Measurements from ENCODE around the gene RIN1. TPM values are rescaled to one million over a fixed set of nuclear protein-coding genes. Genes with fewer than 3 reads are reported as not detected.
A peak's percentile ranks its signal among the peaks of the same experiment; 100 is the strongest.

RIN1 gene
- total and polyA plus RNA-seq, 9 of the 15 experiments (the other 6 are each of a cell fraction or from before 2014, with no cell fraction given), result 0.01 to 1.2 (median 0.45) TPM; not detected in 1

GRCh38 chr11:66311965-66312548 is 24.2 kb downstream of the RIN1 start (continued):
- TF ChIP-seq, protein P1, sequence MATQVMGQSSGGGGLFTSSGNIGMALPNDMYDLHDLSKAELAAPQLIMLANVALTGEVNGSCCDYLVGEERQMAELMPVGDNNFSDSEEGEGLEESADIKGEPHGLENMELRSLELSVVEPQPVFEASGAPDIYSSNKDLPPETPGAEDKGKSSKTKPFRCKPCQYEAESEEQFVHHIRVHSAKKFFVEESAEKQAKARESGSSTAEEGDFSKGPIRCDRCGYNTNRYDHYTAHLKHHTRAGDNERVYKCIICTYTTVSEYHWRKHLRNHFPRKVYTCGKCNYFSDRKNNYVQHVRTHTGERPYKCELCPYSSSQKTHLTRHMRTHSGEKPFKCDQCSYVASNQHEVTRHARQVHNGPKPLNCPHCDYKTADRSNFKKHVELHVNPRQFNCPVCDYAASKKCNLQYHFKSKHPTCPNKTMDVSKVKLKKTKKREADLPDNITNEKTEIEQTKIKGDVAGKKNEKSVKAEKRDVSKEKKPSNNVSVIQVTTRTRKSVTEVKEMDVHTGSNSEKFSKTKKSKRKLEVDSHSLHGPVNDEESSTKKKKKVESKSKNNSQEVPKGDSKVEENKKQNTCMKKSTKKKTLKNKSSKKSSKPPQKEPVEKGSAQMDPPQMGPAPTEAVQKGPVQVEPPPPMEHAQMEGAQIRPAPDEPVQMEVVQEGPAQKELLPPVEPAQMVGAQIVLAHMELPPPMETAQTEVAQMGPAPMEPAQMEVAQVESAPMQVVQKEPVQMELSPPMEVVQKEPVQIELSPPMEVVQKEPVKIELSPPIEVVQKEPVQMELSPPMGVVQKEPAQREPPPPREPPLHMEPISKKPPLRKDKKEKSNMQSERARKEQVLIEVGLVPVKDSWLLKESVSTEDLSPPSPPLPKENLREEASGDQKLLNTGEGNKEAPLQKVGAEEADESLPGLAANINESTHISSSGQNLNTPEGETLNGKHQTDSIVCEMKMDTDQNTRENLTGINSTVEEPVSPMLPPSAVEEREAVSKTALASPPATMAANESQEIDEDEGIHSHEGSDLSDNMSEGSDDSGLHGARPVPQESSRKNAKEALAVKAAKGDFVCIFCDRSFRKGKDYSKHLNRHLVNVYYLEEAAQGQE (IDR thresholded peaks at IDR 0.05; ENCODE audit: borderline replicate concordance), result peak; percentile 94
- TF ChIP-seq, protein P1 (CRISPR knock-in tag; IDR thresholded peaks at IDR 0.05; ENCODE audit: low read depth), result peak; percentile 23; the same call in 1 of the 2 replicates
- TF ChIP-seq ZNF740 (CRISPR knock-in tag; IDR thresholded peaks at IDR 0.05), result no peak
- TF ChIP-seq ZNF740 (tag; IDR thresholded peaks at IDR 0.05), result no peak
- TF ChIP-seq TRIM28 (IDR thresholded peaks at IDR 0.05), result no peak
- TF ChIP-seq ETV5 (CRISPR knock-in tag; IDR thresholded peaks at IDR 0.05; ENCODE audit: low read depth), result peak; percentile 23; the same call in 1 of the 2 replicates
- TF ChIP-seq SP1 (CRISPR knock-in tag; IDR thresholded peaks at IDR 0.05), result peak; percentile 98
- peak; percentile 93 for TF ChIP-seq HDAC2 (IDR thresholded peaks at IDR 0.05)
- TF ChIP-seq GABPB1 (CRISPR knock-in tag; IDR thresholded peaks at IDR 0.05), result peak; percentile 80
- peak in 2 of 3 experiments; percentile 47 to 53 for TF ChIP-seq YY1 (IDR thresholded peaks at IDR 0.05; ENCODE audit: borderline replicate concordance in 1 of 3, control insufficient read depth in 1 of 3, extremely low read depth in 1 of 3, insufficient read depth in 3 of 3, insufficient read length in 1 of 3, insufficient replicate concordance in 2 of 3, low read depth in 1 of 3, low read length in 2 of 3)
- TF ChIP-seq NKRF (IDR thresholded peaks at IDR 0.05; ENCODE audit: borderline replicate concordance), result peak; percentile 68; the same call in 1 of the 2 replicates
- TF ChIP-seq ZNF239 (CRISPR knock-in tag; IDR thresholded peaks at IDR 0.05), result no peak
- TF ChIP-seq DPF2 (IDR thresholded peaks at IDR 0.05), result peak; percentile 81
- TF ChIP-seq RBM34 (IDR thresholded peaks at IDR 0.05; ENCODE audit: borderline replicate concordance, insufficient read depth, low read length), result no peak

All from K562 (cell line).